ENCODE data around the gene NT5C3A. TPM values are rescaled to one million over a fixed set of nuclear protein-coding genes. Genes with fewer than 3 reads are reported as not detected.

Gene NT5C3A
- total RNA-seq, 2 experiments from 2014 or later, result 31.5 to 33.3 TPM

- Mint-ChIP-seq H3K4me1 (ENCODE audit: low read depth) (peaks cover 70% of the 10 kb centered on the region), H3K36me3 (ENCODE audit: low read depth) (no peaks in the 10 kb centered on the region), H3K27me3 (no peaks in the 10 kb centered on the region), H3K27ac (peak overlapping the region; percentile 98), H3K4me3 (peak overlapping the region; percentile 89), H3K9me3 (no peaks in the 10 kb centered on the region)
- Histone ChIP-seq H3K27ac (ENCODE audit: low read depth in 1 of 2, low read length in 2 of 2) (peak overlapping the region; percentile 56 to 75), H3K36me3 (ENCODE audit: insufficient read depth, low read length) (no peaks in the 10 kb centered on the region), H3K9me3 (ENCODE audit: control insufficient read depth in 1 of 2, insufficient read depth in 1 of 2, low read length in 2 of 2) (no peaks in the 10 kb centered on the region), H3K4me3 (ENCODE audit: low read length) (peak overlapping the region; percentile 45), H3K4me1 (ENCODE audit: insufficient read depth, low read length) (peaks cover 5% of the 10 kb centered on the region), H3K27me3 (ENCODE audit: control insufficient read depth in 1 of 2, insufficient read depth in 2 of 2, low read length in 2 of 2) (no peaks in the 10 kb centered on the region)
- TF ChIP-seq CTCF (IDR thresholded peaks at IDR 0.05), result no peak
- intact Hi-C loops (cut with DNase I, micrococcal nuclease), result loop anchor here in 1 of 2 experiments (1.0 to 5.0 kb wide), 4 partner anchors 9 to 149 kb away; partner anchors contain the start of gene KBTBD2
- ChIA-PET CTCF (interaction anchor here (0.5 to 2.2 kb wide), 9 partner anchors 11 to 194 kb away, joined by 3 to 6 read pairs (median 4); partner anchors contain the start of genes KBTBD2, NT5C3A and RP9), POLR2A (interaction anchor here (0.6 to 3.2 kb wide), 13 partner anchors 8 to 546 kb away, joined by 3 to 41 read pairs (median 4); partner anchors contain the start of genes AVL9, KBTBD2, NT5C3A and RP9)
- DNase-seq (peak; percentile 44 to 90 (median 58)), ATAC-seq (ENCODE audit: poor library complexity) (peak; percentile 99)
These were observed 21.6 kb downstream of the NT5C3A start for GRCh38 chr7:33040803-33041516.

GRCh38 chr7:33039903-33040292 is 22.7 kb downstream of the NT5C3A start:
- Mint-ChIP-seq H3K36me3 (ENCODE audit: low read depth) (peaks cover under 1% of the 10 kb centered on the region), H3K4me1 (ENCODE audit: low read depth) (peaks cover 66% of the 10 kb centered on the region), H3K27me3 (no peaks in the 10 kb centered on the region), H3K27ac (peak overlapping the region; percentile 98), H3K4me3 (peak overlapping the region; percentile 87), H3K9me3 (no peaks in the 10 kb centered on the region)
- Histone ChIP-seq H3K4me3 (ENCODE audit: low read length) (peak overlapping the region; percentile 45), H3K27me3 (ENCODE audit: control insufficient read depth in 1 of 2, insufficient read depth in 2 of 2, low read length in 2 of 2) (no peaks in the 10 kb centered on the region), H3K36me3 (ENCODE audit: insufficient read depth, low read length) (no peaks in the 10 kb centered on the region), H3K27ac (ENCODE audit: low read depth in 1 of 2, low read length in 2 of 2) (peak overlapping the region; percentile 9 to 42), H3K4me1 (ENCODE audit: insufficient read depth, low read length) (peaks cover 5% of the 10 kb centered on the region), H3K9me3 (ENCODE audit: control insufficient read depth in 1 of 2, insufficient read depth in 1 of 2, low read length in 2 of 2) (no peaks in the 10 kb centered on the region)
- ChIA-PET CTCF (interaction anchor here (1.1 to 2.2 kb wide), 6 partner anchors 12 to 193 kb away, joined by 3 to 8 read pairs (median 4); partner anchors contain the start of genes NT5C3A and RP9), POLR2A (interaction anchor here (0.7 to 3.2 kb wide), 11 partner anchors 9 to 193 kb away, joined by 3 to 41 read pairs (median 4); partner anchors contain the start of genes KBTBD2, NT5C3A and RP9)
- intact Hi-C loops (cut with DNase I, micrococcal nuclease), result loop anchor here in 1 of 2 experiments (1.0 to 5.0 kb wide), 3 partner anchors 10 to 148 kb away; partner anchors contain the start of gene KBTBD2
- DNase-seq, result no peak
- no peak for TF ChIP-seq CTCF (IDR thresholded peaks at IDR 0.05)
- ATAC-seq (ENCODE audit: poor library complexity), result no peak

GRCh38 chr7:33039257-33039902 is 23.2 kb downstream of the NT5C3A start:
- CTCF ChIA-PET, result interaction anchor here (1.2 to 2.2 kb wide), 4 partner anchors 13 to 193 kb away, joined by 4 to 8 read pairs (median 5); partner anchors contain the start of gene RP9
- intact Hi-C loops (cut with DNase I, micrococcal nuclease), result no loop called here
- POLR2A ChIA-PET, result interaction anchor here (0.7 to 3.2 kb wide), 8 partner anchors 10 to 193 kb away, joined by 3 to 41 read pairs (median 7); partner anchors contain the start of genes KBTBD2 and NT5C3A
- peak overlapping the region; percentile 9 to 42 for H3K27ac ChIP-seq (ENCODE audit: low read depth in 1 of 2, low read length in 2 of 2)
- peaks cover 5% of the 10 kb centered on the region for H3K4me1 ChIP-seq (ENCODE audit: insufficient read depth, low read length)
- peak in 3 of 14 experiments; percentile 56 to 70 (median 58) for DNase-seq
- ATAC-seq (ENCODE audit: poor library complexity), result peak; percentile 20
- TF ChIP-seq CTCF (IDR thresholded peaks at IDR 0.05), result no peak
- Mint-ChIP-seq H3K27me3 (no peaks in the 10 kb centered on the region), H3K4me3 (peak overlapping the region; percentile 87), H3K36me3 (ENCODE audit: low read depth) (peaks cover 6% of the 10 kb centered on the region), H3K9me3 (no peaks in the 10 kb centered on the region), H3K27ac (peak overlapping the region; percentile 98), H3K4me1 (ENCODE audit: low read depth) (peaks cover 66% of the 10 kb centered on the region)
- H3K36me3 ChIP-seq (ENCODE audit: insufficient read depth, low read length), result peaks cover 4% of the 10 kb centered on the region
- H3K4me3 ChIP-seq (ENCODE audit: low read length), result peak overlapping the region; percentile 45
- no peaks in the 10 kb centered on the region for H3K9me3 ChIP-seq (ENCODE audit: control insufficient read depth in 1 of 2, insufficient read depth in 1 of 2, low read length in 2 of 2)
- H3K27me3 ChIP-seq (ENCODE audit: control insufficient read depth in 1 of 2, insufficient read depth in 2 of 2, low read length in 2 of 2), result no peaks in the 10 kb centered on the region

Measured in CD4-positive, alpha-beta T cell (primary cell).